GM19395 (cell line): Measurements from ENCODE around the gene KRT82.

Experiments used
- ATAC-seq: cut with Tn5 transposase; IDR thresholded peaks from one replicate; pipeline ENCODE4 v1.9.1; 2021; ENCODE audit warnings: mild to moderate bottlenecking, moderate library complexity; ENCODE audit not compliant: unreplicated experiment

The KRT82 gene

DNA sequence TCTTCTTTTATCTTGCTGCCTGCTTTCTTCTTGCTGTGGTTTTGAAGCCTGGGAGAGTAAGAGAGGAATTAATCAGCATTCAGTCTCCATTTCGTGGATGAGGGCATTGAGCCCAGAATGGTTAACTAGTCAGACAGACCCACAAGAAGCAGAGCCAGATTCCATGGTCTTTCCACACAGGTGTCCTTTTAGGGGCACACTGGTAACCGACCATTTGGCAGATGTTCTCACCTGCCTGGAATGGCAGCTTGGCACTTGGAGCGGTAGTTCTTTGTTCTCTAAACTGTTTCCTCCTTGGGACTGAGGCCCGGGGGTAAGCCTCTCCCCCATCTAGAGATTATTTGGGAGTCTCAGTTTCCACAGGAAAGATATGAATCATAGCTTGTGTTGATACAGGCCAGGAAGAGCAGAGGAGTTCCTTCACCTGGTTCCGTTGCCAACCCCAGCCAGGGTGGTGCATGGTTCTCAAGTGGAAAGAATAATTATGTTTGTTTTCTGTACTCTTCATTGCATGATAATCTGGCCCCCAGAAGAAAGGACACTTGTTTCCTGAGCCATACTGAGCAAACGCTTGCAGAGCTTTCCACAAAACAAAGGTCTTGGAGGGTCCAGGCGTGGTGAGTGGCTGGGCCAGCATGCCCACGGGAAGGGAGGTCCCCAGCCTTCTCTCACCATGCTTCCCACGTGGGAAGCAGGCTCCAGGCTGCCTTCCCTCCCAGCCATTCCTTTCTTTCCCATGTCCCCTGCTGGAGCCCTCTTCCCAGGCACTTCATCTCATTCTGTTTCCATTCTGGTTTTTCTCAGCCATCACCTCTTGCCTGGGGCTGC lies 30.1 kb upstream of the KRT82 start:
- no peak for ATAC-seq

DNA sequence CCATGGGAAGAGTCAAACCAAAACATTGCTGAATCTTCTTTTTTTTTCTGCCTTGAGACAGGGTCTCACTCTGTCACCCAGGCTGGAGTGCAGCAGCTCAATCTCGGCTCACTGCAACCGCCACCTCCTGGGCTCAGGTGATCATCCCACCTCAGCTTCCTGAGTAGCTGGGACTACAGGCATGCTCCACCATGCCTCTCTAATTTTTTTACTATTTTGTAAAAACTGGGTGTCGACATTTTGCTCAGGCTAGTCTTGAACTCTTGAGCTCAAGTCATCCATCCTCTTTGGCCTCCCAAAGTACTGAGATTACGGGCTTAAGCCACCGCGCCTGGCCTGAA lies 29.5 kb upstream of the KRT82 start:
- ATAC-seq: no peak

DNA sequence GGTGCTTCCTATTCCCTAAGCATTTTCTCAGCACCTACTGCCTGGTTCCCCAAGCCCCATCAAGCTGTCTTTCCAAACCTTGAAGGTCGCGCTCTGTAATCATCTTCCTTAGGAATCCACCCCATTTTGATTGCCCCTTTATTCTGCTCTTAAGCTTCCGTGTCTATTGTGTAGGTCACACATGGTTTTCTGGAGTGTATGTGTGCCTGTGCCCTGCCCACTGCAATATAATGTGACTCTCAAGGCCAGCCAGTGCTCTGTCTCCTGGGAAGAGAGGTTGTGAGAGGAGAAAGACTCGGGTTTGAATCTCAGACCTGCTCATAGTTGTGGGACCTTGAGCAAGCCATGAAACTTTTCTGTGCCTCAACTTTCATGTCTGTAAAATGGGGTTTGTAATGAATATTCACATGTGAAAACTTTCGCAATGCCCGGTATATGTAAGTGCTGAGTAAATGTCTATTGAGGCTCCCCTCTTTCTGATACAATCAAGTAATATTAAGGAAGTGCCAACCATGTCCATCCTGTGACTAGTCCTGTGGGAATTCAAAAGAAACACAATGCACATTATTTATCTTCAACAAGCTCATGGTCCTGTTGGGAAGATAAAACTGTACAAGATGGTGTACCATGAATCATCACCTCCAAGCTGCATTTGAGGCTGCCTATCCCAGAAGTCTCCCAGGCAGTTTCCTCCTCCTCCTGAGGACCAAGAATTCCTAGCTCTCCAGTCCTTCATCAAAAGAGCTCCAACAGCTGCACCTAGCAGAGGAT lies 28.8 kb upstream of the KRT82 start:
- ATAC-seq: no peak

DNA sequence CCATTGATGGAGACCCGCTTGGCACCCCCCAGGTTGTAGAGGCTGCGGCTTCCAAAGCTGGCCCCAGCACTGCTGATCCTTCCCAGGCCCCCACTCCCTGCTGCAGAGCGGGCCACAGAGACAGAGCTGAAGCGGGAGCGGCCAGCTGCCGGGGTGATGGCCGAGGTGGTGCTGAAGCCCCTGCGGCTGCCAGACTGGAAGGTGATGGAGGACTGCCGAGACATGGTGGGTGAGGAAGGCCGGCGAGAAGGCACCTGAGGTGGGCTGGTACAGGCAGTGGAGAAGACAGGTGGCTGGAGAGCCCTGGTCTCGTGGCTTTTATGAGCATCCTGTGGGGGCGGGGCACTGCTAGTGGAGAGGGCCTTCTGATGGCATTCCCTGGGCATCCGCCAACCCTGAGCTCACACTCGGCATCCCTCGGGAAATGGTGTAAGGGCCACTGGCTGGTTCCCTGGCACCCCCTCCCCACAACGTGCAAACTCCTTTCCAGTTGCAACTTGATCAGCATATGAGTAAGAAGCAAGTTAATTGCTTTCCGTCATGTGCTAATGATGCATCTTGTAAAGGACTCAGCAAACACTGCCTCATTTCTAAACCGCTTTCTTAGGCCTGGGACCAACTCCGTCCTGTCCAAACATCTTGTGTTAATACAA lies 28.1 kb upstream of the KRT82 start, which contains the start of gene KRT75:
Gene KRT75 (minus strand): TSS at position 291 of the 653 bp plus-strand sequence. CDS start 67 bp downstream, at position 224.
- no peak for ATAC-seq

DNA sequence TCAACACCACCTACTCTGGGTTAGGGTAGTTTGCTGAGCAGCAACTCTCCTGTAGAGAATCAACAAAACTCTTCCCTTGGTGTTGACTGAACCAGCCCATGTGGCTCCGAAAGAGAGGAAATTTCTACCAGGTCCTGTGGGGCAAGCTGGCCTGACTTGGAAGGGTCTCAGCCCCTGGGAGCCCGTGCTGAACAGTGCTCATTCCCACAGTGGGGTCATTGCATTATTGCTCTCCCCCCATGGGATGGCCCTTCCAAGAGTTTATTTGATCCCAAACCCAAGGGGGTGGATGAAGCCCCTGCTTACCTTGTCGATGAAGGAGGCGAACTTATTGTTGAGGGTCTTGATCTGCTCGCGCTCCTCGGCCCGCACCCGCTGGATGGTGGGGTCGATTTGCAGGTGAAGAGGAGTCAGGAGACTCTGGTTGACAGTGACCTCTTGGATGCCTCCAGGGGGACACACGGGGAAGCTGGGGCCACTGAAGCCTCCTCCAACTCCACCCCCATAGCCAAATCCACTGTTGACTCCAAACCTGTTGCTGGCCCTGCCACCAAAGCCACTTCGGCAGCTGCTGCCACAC lies 27.5 kb upstream of the KRT82 start:
- no peak for ATAC-seq

DNA sequence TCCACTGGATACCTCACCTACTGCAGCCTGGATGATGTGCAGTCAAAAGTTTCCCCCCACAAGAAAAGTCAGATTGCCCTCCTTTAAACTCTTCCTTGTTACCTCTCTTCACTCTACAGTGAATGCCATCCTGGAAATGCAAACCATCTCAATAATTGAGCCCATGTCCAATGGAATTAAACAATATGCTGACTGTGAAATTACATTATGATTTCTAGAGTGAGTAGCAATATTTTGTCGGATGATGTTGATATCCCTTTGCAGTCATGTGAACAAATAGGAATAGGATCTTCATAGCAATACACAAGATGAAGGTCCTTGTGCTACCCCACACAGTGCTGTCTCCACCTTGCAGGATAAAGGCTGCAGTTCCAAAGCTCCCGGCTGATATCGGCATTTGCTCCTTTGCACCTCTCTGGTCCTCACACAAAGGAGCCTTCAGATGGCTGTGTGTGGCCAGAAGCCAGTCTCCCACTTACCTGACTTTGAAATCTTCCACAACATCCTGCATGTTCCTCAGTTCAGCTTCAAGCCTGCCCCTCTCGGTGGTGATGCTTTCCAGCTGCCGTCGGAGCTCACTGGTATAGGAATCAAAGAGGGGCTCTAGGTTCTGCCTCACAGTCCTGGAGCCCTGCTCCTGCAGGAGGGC lies 26.5 kb upstream of the KRT82 start:
- ATAC-seq: no peak

DNA sequence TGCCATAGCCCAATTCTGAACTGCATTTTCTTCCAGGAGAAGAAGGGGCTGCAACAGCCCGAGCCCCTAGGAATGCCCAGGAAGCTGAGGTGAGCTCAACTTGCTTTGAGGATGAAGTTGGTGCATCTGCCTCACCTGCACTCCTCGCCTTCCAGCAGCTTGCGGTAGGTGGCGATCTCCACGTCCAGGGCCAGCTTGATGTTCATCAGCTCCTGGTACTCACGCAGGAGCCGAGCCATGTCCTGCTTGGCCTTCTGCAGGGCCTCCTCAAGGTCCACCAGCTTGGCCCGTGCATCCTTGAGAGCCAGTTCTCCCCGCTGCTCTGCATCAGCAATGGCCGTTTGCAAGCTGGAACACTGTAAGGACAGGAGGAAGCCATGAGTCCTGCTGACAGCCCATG lies 22.0 kb upstream of the KRT82 start:
- ATAC-seq: no peak

DNA sequence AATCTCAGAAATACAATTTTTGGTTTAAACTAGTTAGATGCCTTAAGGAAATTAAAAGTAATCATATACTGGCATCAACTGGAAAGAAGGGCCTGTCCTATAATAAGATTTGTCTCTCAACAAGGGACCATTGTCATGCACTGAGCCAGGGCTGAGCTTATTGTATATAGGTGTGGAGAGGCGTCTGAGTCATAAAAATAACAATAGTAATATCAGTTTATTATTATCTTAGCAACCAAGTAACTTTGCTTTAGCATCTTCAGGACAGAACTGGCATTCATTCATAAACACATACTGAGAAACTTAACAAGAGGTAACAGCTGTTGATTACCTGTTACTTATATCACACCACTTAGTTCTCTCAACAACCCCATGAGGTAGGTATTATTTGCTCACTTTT lies 20.9 kb upstream of the KRT82 start:
- no peak for ATAC-seq

DNA sequence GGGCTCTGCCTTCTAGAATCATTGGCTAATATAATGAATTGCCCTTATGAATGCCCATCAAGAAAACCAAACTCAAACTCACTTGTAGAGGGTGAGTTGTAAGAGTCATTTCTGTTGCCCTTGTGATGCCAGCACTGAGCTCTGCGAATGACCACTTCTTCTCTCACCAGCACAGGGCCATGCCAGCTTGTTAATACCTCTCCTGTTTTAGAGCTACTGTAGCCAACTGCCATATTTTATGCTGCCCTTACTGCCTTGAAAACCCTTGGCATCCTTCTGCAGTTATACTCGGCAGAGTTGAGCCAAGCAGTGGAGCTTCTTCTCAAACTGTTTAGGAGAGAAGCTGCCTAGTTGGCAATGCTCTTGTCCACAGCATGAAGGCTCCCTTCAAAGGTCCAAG lies 19.9 kb upstream of the KRT82 start:
- ATAC-seq: no peak

DNA sequence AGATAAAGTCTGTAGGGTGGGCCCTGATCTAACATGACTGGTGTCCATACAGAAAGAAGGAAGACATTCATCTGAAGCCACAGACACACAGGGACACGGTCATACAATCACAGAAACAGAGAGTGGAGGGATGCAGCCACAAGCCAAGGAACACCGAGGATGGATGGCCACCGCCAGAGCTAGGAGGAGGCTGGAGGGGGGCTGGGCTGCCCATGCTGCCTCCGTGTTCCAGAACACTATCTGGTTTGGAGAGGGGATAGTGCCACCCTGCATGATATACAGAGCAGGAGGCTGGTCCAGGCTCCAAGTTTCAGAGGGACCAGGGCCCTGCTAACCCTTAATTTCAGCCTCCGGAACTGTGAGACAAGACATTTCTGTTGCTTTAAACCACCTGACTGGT lies 19.3 kb upstream of the KRT82 start:
- ATAC-seq: no peak

DNA sequence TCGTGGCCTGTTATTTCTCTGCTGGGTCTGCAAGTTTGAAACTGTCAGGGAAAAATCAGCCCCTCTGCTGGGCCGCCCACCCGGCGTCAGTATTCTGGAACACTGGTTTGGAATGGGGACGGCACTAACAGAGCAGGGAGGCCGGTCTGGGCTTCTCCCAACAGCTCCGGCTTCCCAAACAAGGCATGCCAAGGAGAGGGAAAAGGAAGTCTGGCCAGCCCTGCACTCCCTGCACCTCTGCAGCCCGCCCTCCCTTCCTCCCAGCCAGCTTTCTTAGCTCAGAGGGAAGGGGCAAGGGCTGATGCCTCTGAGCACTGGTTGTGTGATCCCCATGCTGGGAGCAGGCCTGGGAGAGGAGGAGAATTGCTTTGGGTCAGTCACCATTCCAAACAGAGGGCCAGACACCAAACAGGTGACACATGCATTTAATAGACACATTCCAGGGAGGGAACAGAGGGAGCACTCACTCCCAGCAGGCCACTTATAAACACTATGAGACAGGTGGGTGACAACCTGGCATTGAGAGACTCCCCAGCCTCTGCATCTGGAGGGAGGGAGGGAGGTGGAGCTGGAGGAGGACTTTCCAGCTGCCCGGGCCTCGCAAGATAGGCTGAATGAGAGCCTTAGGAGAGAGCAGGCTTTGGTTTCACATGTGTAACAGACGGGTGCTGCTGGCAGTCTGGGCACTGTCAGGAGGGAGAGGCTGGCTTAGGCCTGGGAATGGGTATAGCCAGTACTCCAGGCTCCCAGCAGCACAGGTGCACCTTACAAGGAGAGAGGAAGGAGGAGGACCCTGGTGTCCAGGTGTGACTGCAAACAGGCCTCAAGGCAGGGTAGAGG lies 17.7 kb upstream of the KRT82 start:
- no peak for ATAC-seq

DNA sequence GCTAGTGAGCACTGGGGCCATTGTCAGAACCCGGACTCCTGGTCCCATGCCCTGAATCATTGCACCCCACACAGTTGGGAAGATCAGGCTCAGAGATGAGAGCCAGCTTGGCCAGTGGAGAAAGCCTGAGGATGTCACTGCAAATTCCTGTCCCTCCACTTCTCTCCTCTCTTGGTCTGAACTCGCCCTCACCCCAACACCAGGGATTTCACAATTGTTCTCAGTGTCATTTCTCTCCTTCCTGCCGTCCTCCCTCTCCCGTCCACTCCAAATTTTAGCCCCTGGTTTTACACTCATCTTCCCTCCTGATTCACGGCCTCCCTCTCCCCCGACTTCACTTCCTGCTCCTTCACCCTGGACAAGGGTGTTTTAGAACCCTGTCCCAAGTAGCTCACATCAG lies 16.9 kb upstream of the KRT82 start:
- no peak for ATAC-seq

DNA sequence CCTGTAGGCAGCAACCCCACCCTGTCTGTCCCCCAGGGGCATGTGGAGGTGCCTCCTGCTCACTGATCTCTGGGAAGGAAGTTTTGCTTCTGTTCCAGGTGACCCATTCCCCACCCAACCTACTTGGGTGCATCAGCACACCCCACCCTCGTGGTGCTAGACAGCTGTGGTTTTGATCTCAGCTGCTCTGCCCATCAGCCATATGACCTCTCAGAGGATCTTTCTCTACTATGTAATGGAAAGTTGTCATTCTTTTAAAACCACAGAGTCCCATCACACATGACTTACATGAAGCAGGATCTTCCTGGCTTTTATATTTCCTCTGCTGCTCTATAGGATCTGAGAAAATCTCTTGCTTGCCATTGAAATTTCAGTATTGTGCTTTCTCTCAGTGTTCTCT lies 13.5 kb upstream of the KRT82 start:
- no peak for ATAC-seq

DNA sequence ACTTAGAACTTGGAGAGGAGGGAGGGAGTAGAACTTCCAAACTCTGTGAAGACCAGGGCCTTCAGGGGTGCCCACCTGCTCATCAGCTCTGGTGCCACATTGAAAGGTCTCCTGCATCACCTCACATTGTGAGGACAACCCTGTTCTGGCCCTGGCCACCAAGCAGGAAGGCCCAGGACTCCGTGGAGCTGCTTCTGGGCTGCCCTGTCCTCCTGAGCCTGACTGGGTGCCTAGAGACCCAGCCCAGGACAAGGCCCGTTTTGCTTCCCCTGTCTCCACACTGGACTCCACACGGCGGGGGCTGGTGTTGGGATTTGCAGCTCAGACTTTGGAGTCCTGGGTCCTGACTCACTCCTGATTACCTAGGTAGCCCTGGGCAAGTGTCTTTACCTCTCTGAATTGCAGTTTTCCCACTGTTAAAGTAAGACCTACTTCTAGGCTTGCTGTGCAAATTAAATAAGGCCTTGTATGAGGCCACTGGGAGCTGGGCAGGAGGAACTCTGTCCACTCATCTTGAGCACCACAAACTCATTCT lies 12.5 kb upstream of the KRT82 start:
- no peak for ATAC-seq

DNA sequence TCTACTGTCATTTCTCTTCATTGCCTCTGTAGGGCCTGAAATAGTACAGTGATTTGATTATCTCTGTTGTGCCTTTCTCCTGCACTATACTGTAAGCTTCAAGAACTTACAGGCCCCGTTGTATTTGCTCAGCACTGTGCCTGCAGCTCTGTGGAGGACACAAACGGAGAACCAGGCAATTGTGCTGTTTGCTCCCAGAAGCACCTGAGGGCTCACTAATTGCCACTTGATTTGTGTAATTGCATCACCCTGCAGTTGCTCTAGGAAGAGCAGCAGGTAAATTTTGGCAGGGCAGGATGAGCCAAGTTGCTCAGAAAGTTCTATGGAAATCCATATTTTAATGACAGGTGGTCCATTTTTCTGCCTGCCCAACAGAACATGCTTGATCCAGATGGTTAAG lies 11.6 kb upstream of the KRT82 start:
- ATAC-seq: no peak

DNA sequence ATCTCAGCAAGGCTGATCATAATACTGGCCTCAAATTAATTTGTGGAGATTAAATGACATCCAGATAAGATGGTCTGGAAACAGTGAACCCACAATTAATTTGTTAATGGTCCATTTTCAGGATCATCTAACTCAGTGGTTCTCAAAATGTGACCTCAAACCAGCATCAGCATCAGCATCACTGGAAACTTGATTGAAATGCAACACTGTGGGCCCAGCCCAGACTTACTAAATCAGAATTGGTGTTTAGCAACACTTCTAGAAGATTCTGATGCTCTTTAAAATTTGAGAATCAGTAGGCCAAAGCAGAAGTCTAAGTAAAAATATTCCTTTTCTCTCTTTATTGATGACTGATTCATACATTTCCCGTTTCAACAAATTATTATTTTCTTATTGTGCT lies 10.7 kb upstream of the KRT82 start:
- ATAC-seq: no peak

DNA sequence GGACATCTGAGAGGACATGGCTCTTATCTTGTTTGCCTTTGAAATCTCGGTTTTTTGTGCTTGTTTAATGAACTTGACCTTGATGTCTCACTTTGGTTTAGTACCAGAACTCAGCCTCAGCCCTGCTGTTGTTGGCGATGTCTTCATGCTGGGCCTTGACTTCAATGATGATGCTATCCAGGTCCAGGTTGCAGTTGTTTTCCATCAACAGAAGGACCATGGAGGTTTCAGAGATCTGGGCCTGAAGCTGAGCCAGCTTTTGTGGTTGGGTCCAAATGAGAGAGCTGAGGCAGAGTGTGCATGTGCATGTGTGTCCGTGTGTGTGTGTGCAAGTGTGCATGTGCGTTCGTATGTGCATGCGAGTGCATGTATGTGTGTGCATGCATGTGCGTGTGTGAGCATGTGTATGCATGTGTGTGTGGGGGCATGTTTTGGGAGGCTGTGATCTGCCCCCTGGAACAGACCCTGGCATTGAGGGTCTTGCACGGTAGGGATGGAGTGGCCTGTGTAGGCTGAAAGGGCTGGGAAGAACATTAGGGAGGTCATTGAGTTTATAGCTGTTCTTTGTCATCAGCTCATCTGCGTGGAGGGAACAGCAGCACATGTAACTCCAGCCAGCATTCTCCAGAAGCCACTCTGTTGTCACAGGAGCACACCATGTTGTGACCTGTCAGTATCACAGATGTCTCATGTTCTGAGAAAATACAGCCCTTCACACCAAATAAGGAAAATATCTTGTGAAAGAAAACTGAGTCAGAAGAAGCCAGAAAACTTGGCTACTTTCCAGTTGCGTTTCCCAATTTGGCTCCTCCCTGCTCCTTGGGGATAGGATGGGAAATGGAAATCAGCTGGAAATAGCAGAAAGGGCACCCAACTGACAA lies 10.0 kb upstream of the KRT82 start:
- ATAC-seq: no peak

DNA sequence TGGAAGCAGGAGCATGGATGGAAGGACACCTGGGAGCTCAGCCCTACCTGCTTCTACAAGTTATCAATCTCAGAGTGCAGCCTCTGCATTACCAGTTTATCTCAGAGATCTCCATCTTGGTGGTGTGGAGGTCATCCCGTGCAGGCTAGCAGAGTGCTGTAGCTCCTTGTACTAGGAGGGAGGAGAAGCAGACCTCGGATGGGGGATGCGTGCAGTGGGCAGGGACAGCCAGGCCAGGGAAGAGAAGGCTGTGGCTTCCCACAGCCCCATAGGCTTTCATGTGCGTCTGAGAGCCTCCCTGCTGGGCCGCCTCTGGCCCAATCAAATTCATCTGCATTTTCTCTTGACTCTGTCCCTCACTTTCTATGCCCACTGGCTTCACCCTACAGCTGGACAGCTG lies 8.8 kb upstream of the KRT82 start:
- no peak for ATAC-seq

DNA sequence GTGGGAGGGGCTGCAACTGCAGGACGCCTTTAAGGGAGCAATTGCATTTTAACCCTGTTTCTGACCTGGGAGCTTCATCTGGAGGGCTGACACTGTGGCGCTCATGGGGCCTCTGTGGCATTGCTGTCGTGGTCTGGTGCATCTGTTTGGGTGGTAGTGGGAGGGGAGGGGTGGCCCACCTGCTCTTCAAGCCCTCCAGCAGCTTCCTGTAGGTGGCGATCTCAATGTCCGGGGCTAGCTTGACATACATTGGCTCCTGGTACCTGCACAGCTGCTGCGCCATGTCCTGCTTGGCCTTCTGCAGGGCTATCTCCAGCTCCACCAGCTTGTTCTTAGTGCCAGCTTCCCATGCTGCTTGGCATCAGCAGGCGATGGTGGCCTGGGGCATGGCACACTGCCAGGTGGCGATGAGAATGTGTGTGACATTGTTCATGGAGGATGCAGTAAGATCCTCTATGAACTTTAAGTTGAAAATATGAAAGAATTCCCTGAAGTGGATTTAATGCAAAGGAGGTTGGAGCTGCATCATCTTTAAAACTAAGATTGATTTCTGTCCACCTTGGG lies 7.7 kb upstream of the KRT82 start:
- ATAC-seq: no peak
